ENCODE data around the gene CTNNA3. TPM values are rescaled to one million over a fixed set of nuclear protein-coding genes. Genes with fewer than 3 reads are reported as not detected.

CTNNA3 gene
- total RNA-seq, 4 donors from 2014 or later, result 1.2 to 7.1 (median 1.3) TPM

DNA sequence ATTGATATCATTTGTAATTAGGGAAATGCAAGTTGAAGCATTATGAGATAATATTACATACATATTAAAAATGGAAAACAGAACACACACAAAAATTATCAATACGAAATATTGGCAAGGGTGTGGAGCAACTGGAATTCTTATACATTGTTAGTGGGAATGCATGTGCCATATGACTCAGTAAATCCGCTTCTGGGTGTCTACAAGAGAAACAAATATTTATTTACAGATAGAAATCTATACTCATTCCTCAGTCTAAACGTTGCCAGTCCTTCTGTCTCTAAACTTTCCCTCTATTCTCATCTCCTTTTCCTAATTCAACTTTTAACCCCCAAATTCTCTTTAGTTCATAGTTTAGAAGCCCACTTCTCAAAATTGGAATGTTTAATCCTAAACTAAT lies 940.5 kb downstream of the CTNNA3 start:
- TF ChIP-seq, protein P1, sequence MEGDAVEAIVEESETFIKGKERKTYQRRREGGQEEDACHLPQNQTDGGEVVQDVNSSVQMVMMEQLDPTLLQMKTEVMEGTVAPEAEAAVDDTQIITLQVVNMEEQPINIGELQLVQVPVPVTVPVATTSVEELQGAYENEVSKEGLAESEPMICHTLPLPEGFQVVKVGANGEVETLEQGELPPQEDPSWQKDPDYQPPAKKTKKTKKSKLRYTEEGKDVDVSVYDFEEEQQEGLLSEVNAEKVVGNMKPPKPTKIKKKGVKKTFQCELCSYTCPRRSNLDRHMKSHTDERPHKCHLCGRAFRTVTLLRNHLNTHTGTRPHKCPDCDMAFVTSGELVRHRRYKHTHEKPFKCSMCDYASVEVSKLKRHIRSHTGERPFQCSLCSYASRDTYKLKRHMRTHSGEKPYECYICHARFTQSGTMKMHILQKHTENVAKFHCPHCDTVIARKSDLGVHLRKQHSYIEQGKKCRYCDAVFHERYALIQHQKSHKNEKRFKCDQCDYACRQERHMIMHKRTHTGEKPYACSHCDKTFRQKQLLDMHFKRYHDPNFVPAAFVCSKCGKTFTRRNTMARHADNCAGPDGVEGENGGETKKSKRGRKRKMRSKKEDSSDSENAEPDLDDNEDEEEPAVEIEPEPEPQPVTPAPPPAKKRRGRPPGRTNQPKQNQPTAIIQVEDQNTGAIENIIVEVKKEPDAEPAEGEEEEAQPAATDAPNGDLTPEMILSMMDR (IDR thresholded peaks at IDR 0.05), result no peak
- ATAC-seq (ENCODE audit: low FRiP score) (no peak), DNase-seq (ENCODE audit: low spot score) (no peak)

DNA sequence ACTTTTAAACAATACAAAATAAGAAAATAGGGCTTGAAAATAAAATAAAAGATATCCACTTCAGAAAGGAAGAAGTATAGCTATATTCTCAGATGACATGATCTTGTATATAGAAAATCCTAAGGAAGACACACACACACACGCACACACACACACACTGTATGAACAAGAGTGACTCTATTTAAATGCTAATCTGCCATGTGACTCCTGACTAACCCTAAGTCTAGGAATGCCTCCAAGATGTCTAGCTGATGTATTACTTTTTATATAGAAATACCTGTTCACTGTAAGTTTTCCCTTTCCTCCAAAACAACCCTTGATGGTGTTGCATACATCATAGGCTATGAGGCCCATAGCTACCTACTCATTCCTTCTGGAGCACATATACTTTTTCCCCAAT lies 943.3 kb downstream of the CTNNA3 start:
- ATAC-seq (ENCODE audit: low FRiP score), result no peak
- TF ChIP-seq, protein P1 (IDR thresholded peaks at IDR 0.05), result no peak
- DNase-seq (ENCODE audit: low spot score), result no peak

DNA sequence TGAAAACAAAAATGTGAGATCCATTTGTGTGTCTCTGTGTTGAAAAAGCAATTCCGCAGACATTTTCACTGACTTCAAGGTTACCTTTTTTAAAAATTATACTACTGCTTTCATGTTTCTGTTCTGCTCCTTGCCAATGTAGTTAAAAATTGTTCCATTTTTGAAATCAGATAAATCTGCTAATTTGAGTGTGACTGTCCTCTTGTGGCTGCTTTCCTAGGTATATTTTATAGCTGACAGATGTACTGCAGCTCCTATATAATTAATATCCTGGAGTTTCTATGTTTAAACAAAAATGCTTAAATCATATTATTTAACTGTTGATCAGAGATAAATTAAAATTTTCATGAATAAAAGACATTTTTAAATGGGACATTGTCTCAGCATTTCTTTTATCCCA lies 947.8 kb downstream of the CTNNA3 start:
- no peak for ATAC-seq (ENCODE audit: low FRiP score)

DNA sequence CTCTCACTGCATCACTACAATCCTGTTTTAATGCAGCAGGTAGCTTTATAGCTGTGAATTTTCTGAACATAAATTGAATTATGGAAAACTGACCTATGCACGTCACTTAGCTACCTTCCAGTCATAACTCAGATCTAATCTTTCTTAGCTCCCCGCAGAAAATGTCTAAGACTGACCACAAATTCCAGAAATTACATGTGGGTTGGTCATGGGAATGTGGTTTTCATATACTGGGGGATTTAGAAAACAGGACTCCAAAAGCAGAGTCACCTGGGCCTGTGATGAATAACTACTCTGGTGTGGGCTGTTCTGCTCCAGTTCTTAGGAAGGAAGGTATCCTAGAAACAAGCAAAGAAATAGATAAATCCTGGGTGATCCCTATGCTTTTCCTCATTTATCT lies 948.5 kb downstream of the CTNNA3 start:
- TF ChIP-seq, protein P1 (IDR thresholded peaks at IDR 0.05), result no peak
- no peak for ATAC-seq (ENCODE audit: low FRiP score)
- DNase-seq (ENCODE audit: low spot score), result no peak

More for the DNA sequence above, 947.8 kb downstream of the CTNNA3 start:
- TF ChIP-seq, protein P1 (IDR thresholded peaks at IDR 0.05), result no peak
- no peak for DNase-seq (ENCODE audit: low spot score)

DNA sequence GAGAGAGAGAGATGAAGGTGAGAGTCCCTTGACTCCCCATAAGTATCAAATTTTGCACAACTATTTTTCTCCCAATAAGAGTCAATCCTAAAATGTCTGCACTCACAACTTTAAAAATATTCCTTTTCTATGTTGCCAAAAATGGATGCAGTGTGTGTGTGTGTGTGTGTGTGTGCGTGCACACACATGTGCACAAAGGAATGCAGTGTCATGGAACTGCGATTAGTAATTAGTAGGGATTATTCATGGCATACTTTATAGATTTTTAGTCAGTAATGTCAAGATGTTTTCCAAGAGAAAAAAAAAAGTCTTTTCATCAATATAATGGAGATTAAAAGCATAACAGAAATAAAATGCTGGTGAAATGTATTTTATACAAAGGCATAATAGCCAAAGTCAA lies 949.3 kb downstream of the CTNNA3 start:
- TF ChIP-seq, protein P1 (IDR thresholded peaks at IDR 0.05), result no peak
- ATAC-seq (ENCODE audit: low FRiP score), result no peak
- DNase-seq (ENCODE audit: low spot score), result no peak

DNA sequence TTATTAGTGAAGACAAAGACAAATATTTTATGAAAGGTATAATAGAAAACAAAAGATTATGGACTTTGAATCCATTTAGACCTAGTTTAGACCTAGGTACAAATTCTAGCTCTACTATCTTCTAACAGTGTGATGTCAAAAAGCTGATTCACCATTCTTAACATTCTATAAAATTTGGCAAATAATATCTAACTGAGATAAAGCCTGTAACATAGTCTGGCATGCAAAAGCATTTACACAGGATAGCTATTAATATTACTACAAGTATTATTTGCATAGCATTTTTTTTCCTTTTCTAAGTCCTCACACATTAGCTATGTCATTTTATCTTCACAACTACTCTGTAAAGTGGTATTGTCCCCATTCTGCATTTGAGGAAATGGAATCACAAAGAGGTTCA lies 949.7 kb downstream of the CTNNA3 start:
- TF ChIP-seq, protein P1 (IDR thresholded peaks at IDR 0.05), result no peak
- ATAC-seq (ENCODE audit: low FRiP score), result no peak
- no peak for DNase-seq (ENCODE audit: low spot score)

DNA sequence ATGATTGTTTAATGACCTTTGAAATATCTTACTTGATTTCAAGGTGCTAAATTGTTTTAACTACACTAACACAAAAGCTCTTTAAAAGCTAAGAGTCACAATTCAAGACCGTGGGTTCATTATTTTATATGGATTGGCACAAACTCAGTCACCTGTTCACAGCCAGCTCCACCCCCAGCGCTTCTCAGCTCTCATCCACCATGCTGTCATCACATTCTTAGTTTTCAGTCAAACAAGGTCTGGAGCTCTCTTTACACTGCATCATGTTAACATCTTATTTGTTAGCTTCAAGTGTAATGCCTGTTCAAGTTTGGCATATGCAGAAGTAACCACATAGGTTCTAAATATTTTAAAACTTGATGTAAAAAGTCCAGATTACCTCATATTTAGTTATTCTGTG lies 951.1 kb downstream of the CTNNA3 start:
- DNase-seq (ENCODE audit: low spot score) (no peak), ATAC-seq (ENCODE audit: low FRiP score) (no peak)
- TF ChIP-seq, protein P1 (IDR thresholded peaks at IDR 0.05), result no peak

All from omental fat pad (tissue), 4 donors.